Liver (tissue), 9 donors: ENCODE data around the gene TOPAZ1. TPM values are rescaled to one million over a fixed set of nuclear protein-coding genes. Genes with fewer than 3 reads are reported as not detected.

ENCODE experiments used
- DNase-seq: peaks from one replicate; pipeline ENCODE4 v3.0.0-alpha.2; 2017; ENCODE audit warnings: low spot score
- H3K27ac ChIP-seq, 2 donors: one replicate each; pipeline ENCODE4 v1.7.0; 2013; ENCODE audit warnings: inconsistent platforms in 2 of 2, low read length in 2 of 2, control low read depth in 1 of 2, low read depth in 1 of 2, mild to moderate bottlenecking in 1 of 2
- H3K27me3 ChIP-seq, 4 donors: one replicate each; pipeline versions ENCODE4 v1.6.1 to v1.7.0; 2013; ENCODE audit warnings: low read length in 3 of 4, inconsistent platforms in 1 of 4, mild to moderate bottlenecking in 1 of 4, moderate library complexity in 1 of 4; ENCODE audit not compliant: control insufficient read depth in 4 of 4, insufficient read depth in 4 of 4
- H3K36me3 ChIP-seq, 4 donors: one replicate each; pipeline versions ENCODE4 v1.6.1 to v1.7.0; 2013; ENCODE audit warnings: low read length in 3 of 4, mild to moderate bottlenecking in 3 of 4, low read depth in 1 of 4, moderate library complexity in 1 of 4; ENCODE audit not compliant: control insufficient read depth in 4 of 4, insufficient read depth in 3 of 4
- H3K4me1 ChIP-seq, 4 donors: one replicate each; pipeline versions ENCODE4 v1.6.1 to v1.7.0; 2013; ENCODE audit warnings: low read length in 3 of 4, mild to moderate bottlenecking in 3 of 4, moderate library complexity in 1 of 4; ENCODE audit not compliant: control insufficient read depth in 4 of 4, insufficient read depth in 4 of 4
- H3K4me3 ChIP-seq, 3 donors: one replicate each; pipeline versions ENCODE4 v1.6.1 to v1.7.0; 2013; ENCODE audit warnings: low read length in 3 of 3, control low read depth in 1 of 3, low read depth in 1 of 3, mild to moderate bottlenecking in 1 of 3
- H3K9ac ChIP-seq, 2 donors: one replicate each; pipeline ENCODE4 v1.7.0; 2013; ENCODE audit warnings: low read length in 2 of 2, mild to moderate bottlenecking in 2 of 2, moderate library complexity in 2 of 2, control low read depth in 1 of 2, low read depth in 1 of 2
- H3K9me3 ChIP-seq, 4 donors: one replicate each; pipeline versions ENCODE4 v1.6.1 to v1.7.0; 2013; ENCODE audit warnings: low read length in 3 of 4; ENCODE audit not compliant: control insufficient read depth in 4 of 4
- EGR1 ChIP-seq, 2 donors: IDR thresholded peaks; 2 replicates each; pipeline ENCODE4 v1.6.1; 2016 to 2018; ENCODE audit warnings: antibody characterized with exemption in 2 of 2, low read depth in 2 of 2
- FOXA1 ChIP-seq: IDR thresholded peaks from 2 replicates; pipeline ENCODE4 v1.6.1; 2016; ENCODE audit warnings: antibody characterized with exemption
- FOXA2 ChIP-seq: IDR thresholded peaks from 2 replicates; pipeline ENCODE4 v1.6.1; 2016; ENCODE audit warnings: antibody characterized with exemption
- HNF4A ChIP-seq, 2 donors: conservative IDR thresholded peaks; 2 replicates each; pipeline ENCODE4 v1.6.1; 2016; ENCODE audit warnings: antibody characterized with exemption in 2 of 2, mild to moderate bottlenecking in 2 of 2
- HNF4G ChIP-seq: IDR thresholded peaks from 2 replicates; pipeline ENCODE4 v1.6.1; 2016; ENCODE audit warnings: antibody characterized with exemption
- JUND ChIP-seq, 2 donors: IDR thresholded peaks; 2 replicates each; pipeline ENCODE4 v1.6.1; 2016; ENCODE audit warnings: antibody characterized with exemption in 2 of 2
- NR2F2 ChIP-seq: IDR thresholded peaks from 2 replicates; pipeline ENCODE4 v1.6.1; 2016; ENCODE audit warnings: antibody characterized with exemption
- RAD21 ChIP-seq, 2 donors: IDR thresholded peaks; 2 replicates each; pipeline ENCODE4 v1.6.1; 2016; ENCODE audit warnings: antibody characterized with exemption in 2 of 2, mild to moderate bottlenecking in 2 of 2
- RXRA ChIP-seq, 2 donors: IDR thresholded peaks; 2 replicates each; pipeline ENCODE4 v1.6.1; 2017 to 2018; ENCODE audit warnings: antibody characterized with exemption in 2 of 2, mild to moderate bottlenecking in 1 of 2
- SP1 ChIP-seq: IDR thresholded peaks from 2 replicates; pipeline ENCODE4 v1.6.1; 2018; ENCODE audit warnings: antibody characterized with exemption, mild to moderate bottlenecking
- YY1 ChIP-seq: IDR thresholded peaks from 2 replicates; pipeline ENCODE4 v1.6.1; 2016; ENCODE audit warnings: antibody characterized with exemption, mild to moderate bottlenecking
- WGBS: extraction: QIAGEN DNeasy Blood & Tissue Kit; methylation state at CpG from one replicate; pipeline ENCODE4 v1.1.7; 2013; 5-methylcytosine and 5-hydroxymethylcytosine counted together
- polyA plus RNA-seq, 2 donors: library from polyadenylated mRNA; stranded (reverse) in 1 of 2; unstranded in 1 of 2; fragments of 200-250 nt in 1 of 2; fragments of >200 nt in 1 of 2; fragmentation: Nextera tagmentation in 1 of 2; extraction: Ambion mirVana in 1 of 2; gene quantifications; one replicate each; pipeline versions ENCODE4 v1.2.1 to v1.2.3, GENCODE V29; 2013 to 2015
- total RNA-seq, 2 donors: library from RNA; depleted of rRNA; stranded (reverse); fragments of >200 nt; gene quantifications; one replicate each; pipeline ENCODE4 v1.2.3, GENCODE V29; 2014
- TF ChIP-seq, protein P1 (sequence below): IDR thresholded peaks from 2 replicates; pipeline ENCODE4 v1.6.1; 2016; ENCODE audit warnings: antibody characterized with exemption, mild to moderate bottlenecking
- TF ChIP-seq, protein P2 (sequence below): IDR thresholded peaks from 2 replicates; pipeline ENCODE4 v1.6.1; 2016; ENCODE audit warnings: antibody characterized with exemption
- TF ChIP-seq, protein P3 (sequence below): IDR thresholded peaks from 2 replicates; pipeline ENCODE4 v1.6.1; 2016; ENCODE audit warnings: antibody characterized with exemption
- TF ChIP-seq, protein P4 (sequence below): IDR thresholded peaks from 2 replicates; pipeline ENCODE4 v1.6.1; 2016; ENCODE audit warnings: antibody characterized with exemption
- TF ChIP-seq, protein P5 (sequence below): fragments of 150-350 bp; IDR thresholded peaks from 2 replicates; pipeline ENCODE4 v1.5.1; 2017; ENCODE audit warnings: improper control_type of control experiment, low read depth, low read length; ENCODE audit not compliant: missing input control
- donor health status: healthy.
- donor health status: healthy.
- donor health status: healthy.
- donor health status: healthy.
- donor health status: healthy.

Gene TOPAZ1
- total and polyA plus RNA-seq, 4 donors = not detected

DNA sequence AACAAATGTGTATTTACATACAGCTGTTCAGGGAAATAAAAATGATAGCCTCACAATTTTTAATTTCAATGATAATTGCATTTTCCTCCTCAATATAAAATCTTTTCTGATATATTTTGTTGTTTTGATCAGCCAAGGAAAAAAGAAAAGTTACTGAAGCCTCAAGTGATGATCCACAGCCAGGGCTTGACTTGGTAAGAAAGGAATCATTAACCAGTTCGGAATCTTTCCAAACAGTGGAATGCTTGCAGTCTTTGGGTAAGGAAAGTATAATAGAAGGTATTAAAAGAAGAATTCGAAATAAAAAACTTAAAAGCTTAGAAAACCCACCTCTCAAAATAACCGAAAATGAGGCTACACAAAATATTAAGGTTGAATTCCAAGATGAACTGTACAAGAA is 1.0 kb downstream of the TOPAZ1 start:
- Histone ChIP-seq H3K27ac (no peak overlapping the region), H3K9ac (no peak overlapping the region), H3K4me3 (no peak overlapping the region), H3K4me1 (no peaks in the 10 kb centered on the region), H3K9me3 (peaks cover 0 to 6% (median 1%) of the 10 kb centered on the region in 4 donors), H3K36me3 (no peaks in the 10 kb centered on the region), H3K27me3 (no peaks in the 10 kb centered on the region)
- WGBS = 65% methylated on average over 3 of the region's 3 CpGs
- no peak for TF ChIP-seq HNF4A (conservative IDR thresholded peaks at IDR 0.05)
- TF ChIP-seq, protein P1, sequence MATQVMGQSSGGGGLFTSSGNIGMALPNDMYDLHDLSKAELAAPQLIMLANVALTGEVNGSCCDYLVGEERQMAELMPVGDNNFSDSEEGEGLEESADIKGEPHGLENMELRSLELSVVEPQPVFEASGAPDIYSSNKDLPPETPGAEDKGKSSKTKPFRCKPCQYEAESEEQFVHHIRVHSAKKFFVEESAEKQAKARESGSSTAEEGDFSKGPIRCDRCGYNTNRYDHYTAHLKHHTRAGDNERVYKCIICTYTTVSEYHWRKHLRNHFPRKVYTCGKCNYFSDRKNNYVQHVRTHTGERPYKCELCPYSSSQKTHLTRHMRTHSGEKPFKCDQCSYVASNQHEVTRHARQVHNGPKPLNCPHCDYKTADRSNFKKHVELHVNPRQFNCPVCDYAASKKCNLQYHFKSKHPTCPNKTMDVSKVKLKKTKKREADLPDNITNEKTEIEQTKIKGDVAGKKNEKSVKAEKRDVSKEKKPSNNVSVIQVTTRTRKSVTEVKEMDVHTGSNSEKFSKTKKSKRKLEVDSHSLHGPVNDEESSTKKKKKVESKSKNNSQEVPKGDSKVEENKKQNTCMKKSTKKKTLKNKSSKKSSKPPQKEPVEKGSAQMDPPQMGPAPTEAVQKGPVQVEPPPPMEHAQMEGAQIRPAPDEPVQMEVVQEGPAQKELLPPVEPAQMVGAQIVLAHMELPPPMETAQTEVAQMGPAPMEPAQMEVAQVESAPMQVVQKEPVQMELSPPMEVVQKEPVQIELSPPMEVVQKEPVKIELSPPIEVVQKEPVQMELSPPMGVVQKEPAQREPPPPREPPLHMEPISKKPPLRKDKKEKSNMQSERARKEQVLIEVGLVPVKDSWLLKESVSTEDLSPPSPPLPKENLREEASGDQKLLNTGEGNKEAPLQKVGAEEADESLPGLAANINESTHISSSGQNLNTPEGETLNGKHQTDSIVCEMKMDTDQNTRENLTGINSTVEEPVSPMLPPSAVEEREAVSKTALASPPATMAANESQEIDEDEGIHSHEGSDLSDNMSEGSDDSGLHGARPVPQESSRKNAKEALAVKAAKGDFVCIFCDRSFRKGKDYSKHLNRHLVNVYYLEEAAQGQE = no peak
- no peak for TF ChIP-seq RXRA (IDR thresholded peaks at IDR 0.05)
- TF ChIP-seq, protein P2, sequence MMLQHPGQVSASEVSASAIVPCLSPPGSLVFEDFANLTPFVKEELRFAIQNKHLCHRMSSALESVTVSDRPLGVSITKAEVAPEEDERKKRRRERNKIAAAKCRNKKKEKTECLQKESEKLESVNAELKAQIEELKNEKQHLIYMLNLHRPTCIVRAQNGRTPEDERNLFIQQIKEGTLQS = no peak
- no peak for TF ChIP-seq HNF4G
- no peak for TF ChIP-seq SP1
- TF ChIP-seq, protein P3, sequence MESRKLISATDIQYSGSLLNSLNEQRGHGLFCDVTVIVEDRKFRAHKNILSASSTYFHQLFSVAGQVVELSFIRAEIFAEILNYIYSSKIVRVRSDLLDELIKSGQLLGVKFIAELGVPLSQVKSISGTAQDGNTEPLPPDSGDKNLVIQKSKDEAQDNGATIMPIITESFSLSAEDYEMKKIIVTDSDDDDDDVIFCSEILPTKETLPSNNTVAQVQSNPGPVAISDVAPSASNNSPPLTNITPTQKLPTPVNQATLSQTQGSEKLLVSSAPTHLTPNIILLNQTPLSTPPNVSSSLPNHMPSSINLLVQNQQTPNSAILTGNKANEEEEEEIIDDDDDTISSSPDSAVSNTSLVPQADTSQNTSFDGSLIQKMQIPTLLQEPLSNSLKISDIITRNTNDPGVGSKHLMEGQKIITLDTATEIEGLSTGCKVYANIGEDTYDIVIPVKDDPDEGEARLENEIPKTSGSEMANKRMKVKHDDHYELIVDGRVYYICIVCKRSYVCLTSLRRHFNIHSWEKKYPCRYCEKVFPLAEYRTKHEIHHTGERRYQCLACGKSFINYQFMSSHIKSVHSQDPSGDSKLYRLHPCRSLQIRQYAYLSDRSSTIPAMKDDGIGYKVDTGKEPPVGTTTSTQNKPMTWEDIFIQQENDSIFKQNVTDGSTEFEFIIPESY = no peak
- TF ChIP-seq EGR1 (IDR thresholded peaks at IDR 0.05; ENCODE audit: low read depth in 2 of 2) = no peak
- TF ChIP-seq, protein P4, sequence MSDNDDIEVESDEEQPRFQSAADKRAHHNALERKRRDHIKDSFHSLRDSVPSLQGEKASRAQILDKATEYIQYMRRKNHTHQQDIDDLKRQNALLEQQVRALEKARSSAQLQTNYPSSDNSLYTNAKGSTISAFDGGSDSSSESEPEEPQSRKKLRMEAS = no peak
- DNase-seq = no peak

DNA sequence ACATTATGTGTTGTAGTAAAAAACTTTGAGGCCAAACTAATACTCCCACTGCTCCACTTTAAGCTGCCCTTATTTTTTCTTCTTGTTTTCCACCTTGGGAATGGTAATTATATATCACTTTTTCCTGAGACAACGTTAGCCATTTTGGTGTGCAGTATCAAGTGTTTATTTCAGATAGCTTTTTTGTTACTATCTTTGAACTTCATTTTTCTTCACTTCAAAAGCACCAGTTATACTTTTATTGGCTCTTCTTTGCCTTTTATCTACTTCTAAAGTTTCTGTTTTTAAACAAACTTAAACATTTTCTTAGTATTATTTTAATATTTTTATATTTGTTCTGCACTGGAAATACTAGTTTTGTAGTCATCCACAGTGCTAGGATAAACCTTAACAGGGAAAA is 6.5 kb downstream of the TOPAZ1 start:
- Histone ChIP-seq H3K4me3 (no peak overlapping the region), H3K9ac (no peak overlapping the region), H3K4me1 (no peaks in the 10 kb centered on the region), H3K27ac (no peak overlapping the region), H3K27me3 (no peaks in the 10 kb centered on the region), H3K36me3 (no peaks in the 10 kb centered on the region), H3K9me3 (peaks cover 2 to 12% (median 7%) of the 10 kb centered on the region in 4 donors)
- TF ChIP-seq HNF4G = no peak
- TF ChIP-seq JUND (IDR thresholded peaks at IDR 0.05) = no peak
- no peak for TF ChIP-seq FOXA1
- TF ChIP-seq RAD21 (IDR thresholded peaks at IDR 0.05) = no peak
- no peak for TF ChIP-seq RXRA (IDR thresholded peaks at IDR 0.05)
- TF ChIP-seq, protein P1 = no peak
- no peak for TF ChIP-seq SP1
- TF ChIP-seq FOXA2 = no peak
- TF ChIP-seq YY1 = no peak
- no peak for TF ChIP-seq NR2F2
- TF ChIP-seq EGR1 (IDR thresholded peaks at IDR 0.05; ENCODE audit: low read depth in 2 of 2) = no peak
- TF ChIP-seq, protein P5, sequence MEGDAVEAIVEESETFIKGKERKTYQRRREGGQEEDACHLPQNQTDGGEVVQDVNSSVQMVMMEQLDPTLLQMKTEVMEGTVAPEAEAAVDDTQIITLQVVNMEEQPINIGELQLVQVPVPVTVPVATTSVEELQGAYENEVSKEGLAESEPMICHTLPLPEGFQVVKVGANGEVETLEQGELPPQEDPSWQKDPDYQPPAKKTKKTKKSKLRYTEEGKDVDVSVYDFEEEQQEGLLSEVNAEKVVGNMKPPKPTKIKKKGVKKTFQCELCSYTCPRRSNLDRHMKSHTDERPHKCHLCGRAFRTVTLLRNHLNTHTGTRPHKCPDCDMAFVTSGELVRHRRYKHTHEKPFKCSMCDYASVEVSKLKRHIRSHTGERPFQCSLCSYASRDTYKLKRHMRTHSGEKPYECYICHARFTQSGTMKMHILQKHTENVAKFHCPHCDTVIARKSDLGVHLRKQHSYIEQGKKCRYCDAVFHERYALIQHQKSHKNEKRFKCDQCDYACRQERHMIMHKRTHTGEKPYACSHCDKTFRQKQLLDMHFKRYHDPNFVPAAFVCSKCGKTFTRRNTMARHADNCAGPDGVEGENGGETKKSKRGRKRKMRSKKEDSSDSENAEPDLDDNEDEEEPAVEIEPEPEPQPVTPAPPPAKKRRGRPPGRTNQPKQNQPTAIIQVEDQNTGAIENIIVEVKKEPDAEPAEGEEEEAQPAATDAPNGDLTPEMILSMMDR = no peak
- DNase-seq = no peak
- WGBS = 59% methylated on average over 1 of the region's 1 CpG
